Thoracic aorta (tissue), 2 donors: ENCODE data around the gene NTPCR. TPM values are rescaled to one million over a fixed set of nuclear protein-coding genes. Genes with fewer than 3 reads are reported as not detected.

Experiments used
- ATAC-seq: fragments of 150-250 bp; one replicate; pipeline ENCODE4 v1.8.0; 2017; ENCODE audit warnings: low read depth; ENCODE audit not compliant: insufficient number of reproducible peaks, low FRiP score
- DNase-seq: peaks from one replicate; pipeline ENCODE4 v3.0.0-alpha.2; 2020; ENCODE audit warnings: low spot score
- H3K27ac ChIP-seq, 2 donors: fragments of 200-600 bp; sonication (generic); 1 replicate in 1 of 2; 2 replicates in 1 of 2; pipeline ENCODE4 v1.5.1; 2016; ENCODE audit warnings: mild to moderate bottlenecking in 2 of 2, moderate library complexity in 2 of 2
- H3K27me3 ChIP-seq: fragments of 200-600 bp; sonication (generic); replicated peaks from 2 replicates; pipeline ENCODE4 v1.6.0; 2016; ENCODE audit warnings: mild to moderate bottlenecking; ENCODE audit not compliant: insufficient read depth
- H3K36me3 ChIP-seq: fragments of 200-600 bp; sonication (generic); one replicate; pipeline ENCODE4 v1.5.1; 2016
- H3K4me1 ChIP-seq, 2 donors: fragments of 200-600 bp; sonication (generic); 1 replicate in 1 of 2; 2 replicates in 1 of 2; pipeline versions ENCODE4 v1.5.1 to v1.6.0; 2016; ENCODE audit warnings: low read depth in 2 of 2, mild to moderate bottlenecking in 1 of 2; ENCODE audit not compliant: control insufficient read depth in 1 of 2
- H3K4me3 ChIP-seq: fragments of 200-600 bp; sonication (generic); 2 replicates; pipeline ENCODE4 v1.5.1; 2016; ENCODE audit warnings: mild to moderate bottlenecking
- H3K9me3 ChIP-seq: fragments of 200-600 bp; sonication (generic); 2 replicates; pipeline ENCODE4 v1.5.1; 2016
- CTCF ChIP-seq: fragments of 200-600 bp; sonication (generic); IDR thresholded peaks from one replicate; pipeline ENCODE4 v1.5.1; 2019; ENCODE audit warnings: antibody characterized with exemption
- total RNA-seq, 2 donors: library from RNA; depleted of rRNA; stranded (reverse); fragments of >200 nt; gene quantifications; one replicate each; pipeline versions ENCODE4 v1.1.0 to v1.2.3, GENCODE V29; 2016

NTPCR gene
- total RNA-seq, 2 donors from 2014 or later = 9.3 to 21.4 TPM

GRCh38 chr1:233024199-233024598 lies 73.8 kb downstream of the NTPCR start:
- ATAC-seq (no peak), DNase-seq (no peak)
- Histone ChIP-seq H3K36me3 (no peaks in the 10 kb centered on the region), H3K4me1 (no peaks in the 10 kb centered on the region), H3K4me3 (no peak overlapping the region), H3K27ac (no peak overlapping the region), H3K27me3 (no peaks in the 10 kb centered on the region), H3K9me3 (no peaks in the 10 kb centered on the region)
- TF ChIP-seq CTCF = no peak

GRCh38 chr1:233025157-233025556 lies 74.7 kb downstream of the NTPCR start:
- no peak overlapping the region for H3K27ac ChIP-seq
- H3K36me3 ChIP-seq = no peaks in the 10 kb centered on the region
- no peak for DNase-seq
- no peaks in the 10 kb centered on the region for H3K9me3 ChIP-seq
- ATAC-seq = no peak
- no peak overlapping the region for H3K4me3 ChIP-seq
- H3K4me1 ChIP-seq = no peaks in the 10 kb centered on the region
- TF ChIP-seq CTCF = no peak
- no peaks in the 10 kb centered on the region for H3K27me3 ChIP-seq

- ATAC-seq = no peak
- no peaks in the 10 kb centered on the region for H3K4me1 ChIP-seq
- no peak for TF ChIP-seq CTCF
Measured at GRCh38 chr1:233025567-233025966, 75.2 kb downstream of the NTPCR start.

GRCh38 chr1:233027046-233027445 lies 76.6 kb downstream of the NTPCR start:
- ATAC-seq (no peak), DNase-seq (no peak)
- H3K9me3 ChIP-seq = no peaks in the 10 kb centered on the region
- no peaks in the 10 kb centered on the region for H3K36me3 ChIP-seq
- H3K4me3 ChIP-seq = no peak overlapping the region
- H3K4me1 ChIP-seq = no peaks in the 10 kb centered on the region
- H3K27ac ChIP-seq = no peak overlapping the region
- TF ChIP-seq CTCF = no peak
- no peaks in the 10 kb centered on the region for H3K27me3 ChIP-seq

More at GRCh38 chr1:233025567-233025966, 75.2 kb downstream of the NTPCR start:
- Histone ChIP-seq H3K36me3 (no peaks in the 10 kb centered on the region), H3K9me3 (no peaks in the 10 kb centered on the region), H3K4me3 (no peak overlapping the region), H3K27me3 (no peaks in the 10 kb centered on the region), H3K27ac (no peak overlapping the region)
- no peak for DNase-seq

GRCh38 chr1:233031521-233031920 lies 81.1 kb downstream of the NTPCR start:
- H3K9me3 ChIP-seq = no peaks in the 10 kb centered on the region
- H3K36me3 ChIP-seq = no peaks in the 10 kb centered on the region
- H3K27ac ChIP-seq = no peak overlapping the region
- H3K27me3 ChIP-seq = no peaks in the 10 kb centered on the region
- DNase-seq (no peak), ATAC-seq (no peak)
- no peak for TF ChIP-seq CTCF
- no peaks in the 10 kb centered on the region for H3K4me1 ChIP-seq
- H3K4me3 ChIP-seq = no peak overlapping the region
